Sigmoid colon (tissue), 7 donors: ENCODE data around the gene MTO1. TPM values are rescaled to one million over a fixed set of nuclear protein-coding genes. Genes with fewer than 3 reads are reported as not detected.
"Not testable (repeated sequence)": the region's sequence is repeated elsewhere in the genome, so short reads cannot be mapped to it uniquely, and the experiment has no call there.

Experiments used
- DNase-seq: peaks from one replicate; pipeline ENCODE4 v3.0.0-alpha.2; 2019
- H3K27ac ChIP-seq, 4 donors: fragments of 200-600 bp; sonication (generic); one replicate each; pipeline ENCODE4 v1.5.1; 2016 to 2019; ENCODE audit warnings: mild to moderate bottlenecking in 1 of 4
- H3K27me3 ChIP-seq, 3 donors: fragments of 200-600 bp; sonication (generic); one replicate each; pipeline ENCODE4 v1.5.1; 2019; ENCODE audit warnings: mild to moderate bottlenecking in 1 of 3
- H3K36me3 ChIP-seq, 4 donors: fragments of 200-600 bp; sonication (generic); one replicate each; pipeline ENCODE4 v1.5.1; 2016 to 2019
- H3K4me1 ChIP-seq, 4 donors: fragments of 200-600 bp; sonication (generic); one replicate each; pipeline ENCODE4 v1.5.1; 2017 to 2019
- H3K4me3 ChIP-seq, 4 donors: fragments of 200-600 bp; sonication (generic); one replicate each; pipeline ENCODE4 v1.5.1; 2017 to 2019; ENCODE audit warnings: mild to moderate bottlenecking in 2 of 4, moderate library complexity in 1 of 4
- H3K9me3 ChIP-seq, 4 donors: fragments of 200-600 bp in 3 of 4; sonication (generic) in 3 of 4; one replicate each; pipeline versions ENCODE4 v1.5.1 to v1.6.1; 2013 to 2019
- CTCF ChIP-seq, 4 experiments: fragments of 450-650 bp in 3 of 4; fragments of 200-600 bp in 1 of 4; IDR thresholded peaks; one replicate each; pipeline ENCODE4 v1.5.1; 2016 to 2019; ENCODE audit warnings: antibody characterized with exemption in 4 of 4, mild to moderate bottlenecking in 3 of 4, moderate library complexity in 2 of 4
- EP300 ChIP-seq, 4 donors: sonication (generic); formaldehyde crosslinking; IDR thresholded peaks; one replicate each; pipeline ENCODE4 v1.6.1; 2017; ENCODE audit warnings: antibody characterized with exemption in 4 of 4
- POLR2A ChIP-seq, 2 donors: fragments of 450-650 bp; IDR thresholded peaks; one replicate each; pipeline ENCODE4 v1.6.1; 2016; ENCODE audit warnings: antibody characterized with exemption in 2 of 2, mild to moderate bottlenecking in 2 of 2, moderate library complexity in 2 of 2
- POLR2AphosphoS5 ChIP-seq, 4 donors: sonication (generic); formaldehyde crosslinking; IDR thresholded peaks; one replicate each; pipeline ENCODE4 v1.6.1; 2017; ENCODE audit warnings: antibody characterized with exemption in 4 of 4
- WGBS, 2 donors: extraction: QIAGEN DNeasy Blood & Tissue Kit; methylation state at CpG; one replicate each; pipeline ENCODE4 v1.1.7; 2013; 5-methylcytosine and 5-hydroxymethylcytosine counted together
- intact Hi-C: fragments of 100-400 bp; cut with DNase I; formaldehyde crosslinking; loops from one replicate; pipeline ENCODE4 v1.15.1; 2023
- polyA plus RNA-seq, 3 donors: library from polyadenylated mRNA; stranded (reverse); fragments of 200-250 nt; gene quantifications; one replicate each; pipeline ENCODE4 v1.2.3, GENCODE V29; 2013
- total RNA-seq, 4 donors: library from RNA; depleted of rRNA; stranded (reverse); fragments of >200 nt; gene quantifications; one replicate each; pipeline ENCODE4 v1.1.0, GENCODE V29; 2016
- donor health status: healthy with polysubstance abuse.
- donor health status: Bipolar disorder and iron deficiency.
- donor health status: healthy.

The MTO1 gene
- total and polyA plus RNA-seq, 7 donors, result 12.0 to 42.3 (median 17.9) TPM

- TF ChIP-seq EP300 (IDR thresholded peaks at IDR 0.05), result no peak
- TF ChIP-seq POLR2AphosphoS5 (IDR thresholded peaks at IDR 0.05), result no peak
- TF ChIP-seq POLR2A (IDR thresholded peaks at IDR 0.05), result no peak
- TF ChIP-seq CTCF (IDR thresholded peaks at IDR 0.05), result no peak
- peaks cover 1 to 66% (median 31%) of the 10 kb centered on the region in 4 donors for H3K36me3 ChIP-seq
- WGBS, 2 donors, result 57 to 60% methylated on average over 2 of the region's 2 CpGs
- H3K27ac ChIP-seq, result no peak overlapping the region
- no peaks in the 10 kb centered on the region for H3K4me1 ChIP-seq
- peaks cover 0 to 2% (median 0%) of the 10 kb centered on the region in 4 donors for H3K9me3 ChIP-seq
- intact Hi-C loops, result no loop called here
- no peak overlapping the region for H3K4me3 ChIP-seq
- no peak for DNase-seq
- H3K27me3 ChIP-seq, result no peaks in the 10 kb centered on the region
Measured at GRCh38 chr6:73503027-73503772, 41.7 kb downstream of the MTO1 start.

- no peak for TF ChIP-seq CTCF (IDR thresholded peaks at IDR 0.05)
- TF ChIP-seq EP300 (IDR thresholded peaks at IDR 0.05), result no peak
- TF ChIP-seq POLR2A (IDR thresholded peaks at IDR 0.05), result no peak
- TF ChIP-seq POLR2AphosphoS5 (IDR thresholded peaks at IDR 0.05), result no peak
- H3K36me3 ChIP-seq, result peaks cover 0 to 57% (median 24%) of the 10 kb centered on the region in 4 donors
- no peaks in the 10 kb centered on the region for H3K27me3 ChIP-seq
- H3K9me3 ChIP-seq, result peaks cover 0 to 2% (median 0%) of the 10 kb centered on the region in 4 donors
- 91 to 92% methylated on average over 2 of the region's 2 CpGs for WGBS, 2 donors
- no peak for DNase-seq
- no peaks in the 10 kb centered on the region for H3K4me1 ChIP-seq
- no peak overlapping the region for H3K27ac ChIP-seq
- no peak overlapping the region for H3K4me3 ChIP-seq
- intact Hi-C loops, result no loop called here
Measured at GRCh38 chr6:73504160-73504559, 42.6 kb downstream of the MTO1 start.

GRCh38 chr6:73505142-73505541 lies 43.6 kb downstream of the MTO1 start:
- no peaks in the 10 kb centered on the region for H3K4me1 ChIP-seq
- H3K9me3 ChIP-seq, result peaks cover 0 to 2% (median 0%) of the 10 kb centered on the region in 4 donors
- H3K36me3 ChIP-seq, result peaks cover 0 to 47% (median 16%) of the 10 kb centered on the region in 4 donors
- no peak overlapping the region for H3K4me3 ChIP-seq
- intact Hi-C loops, result no loop called here
- H3K27me3 ChIP-seq, result no peaks in the 10 kb centered on the region
- no peak for DNase-seq
- no peak overlapping the region for H3K27ac ChIP-seq
- TF ChIP-seq POLR2AphosphoS5 (IDR thresholded peaks at IDR 0.05), result no peak
- TF ChIP-seq EP300 (IDR thresholded peaks at IDR 0.05), result no peak
- no peak for TF ChIP-seq CTCF (IDR thresholded peaks at IDR 0.05)
- no peak for TF ChIP-seq POLR2A (IDR thresholded peaks at IDR 0.05)

GRCh38 chr6:73505705-73506104 lies 44.2 kb downstream of the MTO1 start:
- H3K27me3 ChIP-seq, H3K9me3 ChIP-seq, H3K4me3 ChIP-seq, H3K27ac ChIP-seq, H3K4me1 ChIP-seq, DNase-seq, intact Hi-C loops: not testable (repeated sequence)
- WGBS, 2 donors, result 95 to 96% methylated on average over 8 of the region's 8 CpGs
- peaks cover 0 to 41% (median 14%) of the 10 kb centered on the region in 4 donors for H3K36me3 ChIP-seq

- H3K4me1 ChIP-seq, result no peaks in the 10 kb centered on the region
- no peak for TF ChIP-seq EP300 (IDR thresholded peaks at IDR 0.05)
- no peak for TF ChIP-seq POLR2AphosphoS5 (IDR thresholded peaks at IDR 0.05)
- no peak for TF ChIP-seq POLR2A (IDR thresholded peaks at IDR 0.05)
- no peak for TF ChIP-seq CTCF (IDR thresholded peaks at IDR 0.05)
- peaks cover 0 to 36% (median 9%) of the 10 kb centered on the region in 4 donors for H3K36me3 ChIP-seq
- intact Hi-C loops, result no loop called here
- H3K27ac ChIP-seq, result no peak overlapping the region
- no peaks in the 10 kb centered on the region for H3K27me3 ChIP-seq
- peaks cover 0 to 2% (median 0%) of the 10 kb centered on the region in 4 donors for H3K9me3 ChIP-seq
- no peak for DNase-seq
- H3K4me3 ChIP-seq, result no peak overlapping the region
- 87 to 91% methylated on average over 6 of the region's 6 CpGs for WGBS, 2 donors
Measured at GRCh38 chr6:73506246-73506645, 44.7 kb downstream of the MTO1 start.
